Measurements from ENCODE around the gene PPP1R1C. TPM values are rescaled to one million over a fixed set of nuclear protein-coding genes. Genes with fewer than 3 reads are reported as not detected.

PPP1R1C gene, protein sequence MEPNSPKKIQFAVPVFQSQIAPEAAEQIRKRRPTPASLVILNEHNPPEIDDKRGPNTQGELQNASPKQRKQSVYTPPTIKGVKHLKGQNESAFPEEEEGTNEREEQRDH
- total RNA-seq: 0.68 and 1.2 TPM in 2 replicates

DNA sequence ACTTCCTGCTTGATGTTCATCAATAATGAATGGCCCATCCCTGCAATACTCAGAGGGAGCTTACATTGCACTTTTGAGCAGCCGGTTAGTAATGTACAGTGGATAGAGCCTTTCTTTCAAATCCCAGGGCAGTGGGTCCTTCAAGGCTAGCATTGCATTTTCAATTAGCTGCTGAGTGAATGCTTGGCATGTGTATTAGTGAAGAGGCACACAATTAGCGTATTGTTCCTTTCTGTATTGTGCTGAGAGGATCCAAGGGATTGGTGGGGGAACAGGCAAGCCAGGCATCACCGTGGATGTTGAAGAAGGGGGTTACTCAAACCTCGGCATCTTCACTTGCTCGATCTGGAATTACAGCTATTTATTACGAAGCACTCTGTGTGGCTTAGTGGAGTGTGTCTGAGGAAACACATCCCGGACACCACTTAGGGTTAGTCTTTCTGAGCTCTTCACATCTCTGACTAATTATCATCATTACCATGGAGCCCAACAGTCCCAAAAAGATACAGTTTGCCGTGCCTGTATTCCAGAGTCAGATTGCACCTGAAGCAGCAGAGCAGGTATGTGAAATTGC, at the start of gene PPP1R1C:
Gene PPP1R1C, plus strand, starts transcription at position 222 of the 574 bp plus-strand sequence. Its CDS starts 258 bp downstream, at position 480.

Other genes starting within 250 kb of the PPP1R1C start
- 145 and 164 TPM in 2 replicates for gene ITPRID2, start 94.1 kb upstream of the PPP1R1C start, total RNA-seq